HepG2 (cell line): ENCODE results near the gene ITPRIP. TPM values are rescaled to one million over a fixed set of nuclear protein-coding genes. Genes with fewer than 3 reads are reported as not detected.

Source experiments
- ATAC-seq: fragments of 200-7000 bp; cut with Tn5 transposase; 3 replicates; pipeline ENCODE4 v1.9.1; 2020; ENCODE audit warnings: mild to moderate bottlenecking, moderate library complexity
- BruUV-seq: library from RNA; stranded (reverse); fragments of 400-500 nt; replicated peaks from 2 replicates; lab custom pipeline; 2021; lab: Mats Ljungman, UMichigan
- CTCF ChIA-PET: fragments of 300-600 bp; formaldehyde crosslinking; extraction: SDS; loops from one replicate; lab custom pipeline; 2021; ENCODE audit warnings: low total read pairs, inconsistent platforms, low intra/inter-chr PET ratio; lab: Yijun Ruan, JAX
- POLR2A ChIA-PET: fragments of 350-600 bp; sonication (Branson Sonifier 250); formaldehyde crosslinking; loops from one replicate; lab custom pipeline; 2020; ENCODE audit warnings: antibody characterized with exemption, inconsistent platforms; lab: Yijun Ruan, JAX
- DNase-seq: peaks from one replicate; pipeline ENCODE4 v3.0.0-alpha.2; 2015; ENCODE audit warnings: low spot score
- FAIRE-seq: peaks from 3 replicates; lab custom pipeline; 2011; peaks lifted over from hg19 to GRCh38; lab: Jason Lieb, UNC
- H2AFZ ChIP-seq: one replicate; pipeline ENCODE4 v1.6.1; 2011; ENCODE audit warnings: low read length, inconsistent platforms
- H3K27ac ChIP-seq: fragments of 300-600 bp; 3 replicates; pipeline ENCODE4 v1.8.0; 2011; ENCODE audit warnings: mixed run types, mild to moderate bottlenecking, mixed read lengths, low read length, inconsistent platforms; ENCODE audit not compliant: insufficient read depth; ENCODE audit errors: extremely low read length
- H3K27me3 ChIP-seq, 2 experiments: fragments of 200-600 bp in 1 of 2; 2 replicates in 1 of 2; 3 replicates in 1 of 2; pipeline versions ENCODE4 v1.6.0 to v1.8.0; 2011; ENCODE audit warnings: low read length in 2 of 2, mild to moderate bottlenecking in 2 of 2, moderate library complexity in 2 of 2, inconsistent platforms in 1 of 2; ENCODE audit not compliant: insufficient read depth in 2 of 2, control insufficient read depth in 1 of 2
- H3K36me3 ChIP-seq, 2 experiments: fragments of 200-600 bp in 1 of 2; replicated peaks in 1 of 2; 2 replicates in 1 of 2; 3 replicates in 1 of 2; pipeline versions ENCODE4 v1.5.1 to v1.8.0; 2011; ENCODE audit warnings: low read length in 2 of 2, inconsistent platforms in 1 of 2; ENCODE audit not compliant: insufficient read depth in 2 of 2, control insufficient read depth in 1 of 2
- H3K4me1 ChIP-seq: 2 replicates; pipeline ENCODE4 v1.5.1; 2012; ENCODE audit warnings: low read length, inconsistent platforms; ENCODE audit not compliant: insufficient read depth
- H3K4me2 ChIP-seq: 2 replicates; pipeline ENCODE4 v1.6.0; 2011; ENCODE audit warnings: low read depth, low read length, inconsistent platforms
- H3K4me3 ChIP-seq, 3 experiments: fragments of 200-600 bp in 1 of 3; sonication (generic), shearing (Covaris generic) in 1 of 3; replicated peaks in 1 of 3; 2 replicates each; pipeline ENCODE4 v1.5.1; 2011 to 2016; ENCODE audit warnings: low read length in 3 of 3, inconsistent platforms in 2 of 3, low read depth in 2 of 3, mild to moderate bottlenecking in 2 of 3, control low read depth in 1 of 3, mixed read lengths in 1 of 3; ENCODE audit not compliant: insufficient read depth in 1 of 3
- H3K79me2 ChIP-seq: one replicate; pipeline ENCODE4 v1.6.1; 2011; ENCODE audit warnings: low read length, inconsistent platforms; ENCODE audit not compliant: insufficient read depth
- H3K9ac ChIP-seq: 2 replicates; pipeline ENCODE4 v1.6.0; 2011; ENCODE audit warnings: mild to moderate bottlenecking, low read depth, low read length, inconsistent platforms; ENCODE audit not compliant: insufficient read depth
- H3K9me3 ChIP-seq: 2 replicates; pipeline ENCODE4 v1.5.1; 2012; ENCODE audit warnings: mild to moderate bottlenecking, low read length
- H4K20me1 ChIP-seq: 2 replicates; pipeline ENCODE4 v1.6.0; 2011; ENCODE audit warnings: inconsistent platforms, mild to moderate bottlenecking, low read length, moderate library complexity; ENCODE audit not compliant: insufficient read depth
- EHMT2 ChIP-seq: fragments of 200-600 bp; sonication (generic); IDR thresholded peaks from 2 replicates; pipeline ENCODE4 v1.7.0; 2017; ENCODE audit warnings: antibody characterized with exemption, low read depth, low read length, borderline replicate concordance
- HES4 ChIP-seq: sonication (generic); formaldehyde crosslinking; IDR thresholded peaks from 2 replicates; pipeline ENCODE4 v1.9.0; 2021; ENCODE audit warnings: mild to moderate bottlenecking, missing genetic modification reagents, borderline replicate concordance
- MIXL1 ChIP-seq: IDR thresholded peaks from 2 replicates; pipeline ENCODE4 v1.6.1; 2016
- NFKB2 ChIP-seq: sonication (generic); formaldehyde crosslinking; IDR thresholded peaks from 2 replicates; pipeline ENCODE4 v1.4.0; 2020; ENCODE audit warnings: missing genetic modification reagents, borderline replicate concordance
- REPIN1 ChIP-seq: sonication (generic); formaldehyde crosslinking; IDR thresholded peaks from 2 replicates; pipeline ENCODE4 v1.8.0; 2022; ENCODE audit warnings: missing genetic modification reagents, low read depth, mild to moderate bottlenecking, borderline replicate concordance
- SNAPC2 ChIP-seq: sonication (generic); formaldehyde crosslinking; IDR thresholded peaks from 2 replicates; pipeline ENCODE4 v1.8.1; 2022; ENCODE audit warnings: mild to moderate bottlenecking, missing genetic modification reagents
- ZBTB14 ChIP-seq: sonication (generic); formaldehyde crosslinking; IDR thresholded peaks from 2 replicates; pipeline ENCODE4 v1.4.0; 2020; ENCODE audit warnings: missing genetic modification reagents
- ZNF674 ChIP-seq: sonication (generic); formaldehyde crosslinking; IDR thresholded peaks from 2 replicates; pipeline ENCODE4 v1.5.0; 2020; ENCODE audit warnings: low read depth, mild to moderate bottlenecking, missing genetic modification reagents
- ZNF850 ChIP-seq: sonication (generic); formaldehyde crosslinking; conservative IDR thresholded peaks from 2 replicates; pipeline ENCODE4 v1.9.0; 2021; ENCODE audit warnings: mild to moderate bottlenecking, missing genetic modification reagents
- WGBS: methylation state at CpG from one replicate; pipeline ENCODE4 v1.1.6; 2017; ENCODE audit warnings: low lambda C conversion rate; 5-methylcytosine and 5-hydroxymethylcytosine counted together
- in situ Hi-C: cut with HindIII; loops from 2 replicates; pipeline ENCODE4 v1.10.0; 2017; ENCODE audit warnings: low pct_unique_long_range_greater_than_20kb; ENCODE audit not compliant: extremely low pct_ligation_motif_present
- intact Hi-C: fragments of 100-400 bp; cut with micrococcal nuclease; formaldehyde crosslinking; loops from one replicate; pipeline ENCODE4 v1.10.0; 2022; ENCODE audit not compliant: unreplicated experiment
- polyA plus RNA-seq, 8 experiments: library from polyadenylated mRNA; depleted of rRNA in 3 of 8; stranded (reverse) in 7 of 8; unstranded in 1 of 8; fragments of >200 nt; fragmentation: Illumina TruSeq in 4 of 8; extraction: Trizol in 4 of 8; gene quantifications; 2 replicates each; pipeline versions ENCODE4 v1.2.1 to v1.2.3, GENCODE V29; 2011 to 2016; ENCODE audit warnings: low read depth in 4 of 8, missing spikeins in 1 of 8, mixed read lengths in 1 of 8; ENCODE audit not compliant: insufficient read depth in 1 of 8
- total RNA-seq, 5 experiments: library from RNA; depleted of rRNA; stranded (reverse); fragments of >200 nt; fragmentation: Illumina TruSeq; extraction: Trizol; gene quantifications; 2 replicates each; pipeline ENCODE4 v1.2.3, GENCODE V29; 2016; ENCODE audit warnings: low read depth in 1 of 5
- TF ChIP-seq, protein P1 (sequence below): sonication (generic); formaldehyde crosslinking; IDR thresholded peaks from 2 replicates; pipeline ENCODE4 v1.5.0; 2020; ENCODE audit warnings: missing genetic modification reagents
- TF ChIP-seq, protein P2 (sequence below): IDR thresholded peaks from 2 replicates; pipeline ENCODE4 v1.6.1; 2016
- TF ChIP-seq, protein P3 (sequence below): sonication (generic); formaldehyde crosslinking; IDR thresholded peaks from 2 replicates; pipeline ENCODE4 v1.4.0; 2020; ENCODE audit warnings: missing genetic modification reagents, mild to moderate bottlenecking, borderline replicate concordance

The ITPRIP gene
- total and polyA plus RNA-seq, 2 of the 13 experiments (the other 11 are each of a cell fraction or from before 2014, with no cell fraction given), result 1.00 to 2.8 TPM

DNA sequence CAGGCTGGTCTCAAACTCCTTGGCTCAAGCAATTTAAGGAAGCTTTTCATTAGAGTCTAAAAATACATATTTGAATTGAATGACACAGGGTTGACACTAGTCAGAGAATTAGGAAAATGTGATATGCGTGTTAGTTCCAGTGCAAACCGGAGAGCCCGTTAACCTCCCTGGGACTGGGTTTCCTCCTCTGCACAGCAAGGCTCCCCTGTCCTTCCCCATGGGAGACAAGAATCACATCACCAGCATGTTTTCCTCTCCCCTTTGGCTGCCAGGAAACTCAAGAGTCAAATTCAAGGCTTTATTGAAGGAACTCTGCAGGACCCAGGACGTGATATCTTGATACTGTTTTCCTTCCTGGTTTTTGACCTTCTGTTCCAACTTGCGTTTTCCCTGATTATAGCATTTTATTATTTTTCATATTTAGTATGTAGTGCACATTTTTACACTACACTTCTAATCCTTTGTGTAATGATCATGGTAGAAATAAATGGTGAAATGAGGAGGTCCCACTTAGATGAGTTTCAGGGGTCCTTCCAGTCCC, 44.4 kb downstream of the ITPRIP start:
- no peak overlapping the region for H2AFZ ChIP-seq
- DNase-seq (no peak), ATAC-seq (no peak), FAIRE-seq (no peak)
- H3K4me3 ChIP-seq, result no peak overlapping the region
- H3K9me3 ChIP-seq, result no peaks in the 10 kb centered on the region
- no peaks in the 10 kb centered on the region for H3K36me3 ChIP-seq
- H3K79me2 ChIP-seq, result no peaks in the 10 kb centered on the region
- no peak overlapping the region for H3K27ac ChIP-seq
- no peaks in the 10 kb centered on the region for H4K20me1 ChIP-seq
- 80% methylated on average over 5 of the region's 5 CpGs for WGBS
- in situ Hi-C loops, result no loop called here
- H3K27me3 ChIP-seq, result peaks cover 2 to 19% of the 10 kb centered on the region in 2 experiments
- BruUV-seq, result no TSS peak
- intact Hi-C loops, result no loop called here
- H3K4me2 ChIP-seq, result no peak overlapping the region
- H3K4me1 ChIP-seq, result peaks cover 26% of the 10 kb centered on the region
- ChIA-PET CTCF (no interaction called here), POLR2A (no interaction called here)
- H3K9ac ChIP-seq, result no peak overlapping the region
- no peak for TF ChIP-seq NFKB2
- no peak for TF ChIP-seq ZNF674 (CRISPR knock-in tag)
- no peak for TF ChIP-seq SNAPC2 (CRISPR knock-in tag)
- TF ChIP-seq, protein P1, sequence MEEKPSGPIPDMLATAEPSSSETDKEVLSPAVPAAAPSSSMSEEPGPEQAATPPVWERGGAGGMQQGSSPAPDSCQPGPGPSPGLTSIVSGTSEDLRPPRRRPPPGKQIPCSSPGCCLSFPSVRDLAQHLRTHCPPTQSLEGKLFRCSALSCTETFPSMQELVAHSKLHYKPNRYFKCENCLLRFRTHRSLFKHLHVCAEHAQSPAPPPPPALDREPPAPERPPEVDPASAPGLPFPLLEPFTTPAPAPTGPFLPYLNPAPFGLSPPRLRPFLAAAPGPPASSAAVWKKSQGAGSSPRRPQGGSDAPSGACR (CRISPR knock-in tag), result no peak
- no peak for TF ChIP-seq ZBTB14 (CRISPR knock-in tag)
- TF ChIP-seq MIXL1 (CRISPR knock-in tag), result no peak

DNA sequence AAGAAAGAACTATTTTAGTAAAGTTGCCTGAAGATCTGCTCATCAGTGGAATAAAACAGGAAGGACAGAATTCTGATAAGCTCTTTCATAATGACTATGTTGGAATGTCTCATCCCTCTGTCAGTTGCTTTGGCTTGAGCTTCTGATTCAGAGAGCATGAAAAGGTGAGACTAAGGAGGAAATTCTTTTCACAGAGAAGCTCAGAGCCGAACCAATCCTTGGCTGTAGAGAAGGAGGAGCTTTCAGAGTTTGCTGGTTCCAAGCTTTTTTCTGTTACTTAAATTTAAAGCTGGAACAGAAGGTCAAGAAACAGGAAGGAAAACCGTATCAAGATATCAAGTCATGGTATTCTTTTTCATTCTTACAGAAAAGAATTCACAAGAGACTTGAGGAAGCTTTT, 45.3 kb downstream of the ITPRIP start:
- Histone ChIP-seq H3K27ac (no peak overlapping the region), H3K4me1 (peaks cover 34% of the 10 kb centered on the region), H3K27me3 (peaks cover 2 to 18% of the 10 kb centered on the region in 2 experiments), H3K4me2 (no peak overlapping the region), H3K36me3 (no peaks in the 10 kb centered on the region), H3K79me2 (no peaks in the 10 kb centered on the region), H3K9me3 (no peaks in the 10 kb centered on the region), H2AFZ (no peak overlapping the region), H3K9ac (no peak overlapping the region), H4K20me1 (no peaks in the 10 kb centered on the region), H3K4me3 (no peak overlapping the region)
- in situ Hi-C loops (no loop called here), intact Hi-C loops (no loop called here)
- POLR2A ChIA-PET, result interaction anchor here (1.1 kb wide), 1 partner anchor 18 kb away, joined by 3 read pairs; no protein-coding TSS in a partner anchor
- CTCF ChIA-PET, result interaction anchor here (3.4 kb wide), 1 partner anchor 18 kb away, joined by 27 read pairs; no protein-coding TSS in a partner anchor
- DNase-seq (no peak), ATAC-seq (no peak), FAIRE-seq (no peak)
- BruUV-seq, result no TSS peak
- 50% methylated on average over 2 of the region's 2 CpGs for WGBS
- TF ChIP-seq, protein P2, sequence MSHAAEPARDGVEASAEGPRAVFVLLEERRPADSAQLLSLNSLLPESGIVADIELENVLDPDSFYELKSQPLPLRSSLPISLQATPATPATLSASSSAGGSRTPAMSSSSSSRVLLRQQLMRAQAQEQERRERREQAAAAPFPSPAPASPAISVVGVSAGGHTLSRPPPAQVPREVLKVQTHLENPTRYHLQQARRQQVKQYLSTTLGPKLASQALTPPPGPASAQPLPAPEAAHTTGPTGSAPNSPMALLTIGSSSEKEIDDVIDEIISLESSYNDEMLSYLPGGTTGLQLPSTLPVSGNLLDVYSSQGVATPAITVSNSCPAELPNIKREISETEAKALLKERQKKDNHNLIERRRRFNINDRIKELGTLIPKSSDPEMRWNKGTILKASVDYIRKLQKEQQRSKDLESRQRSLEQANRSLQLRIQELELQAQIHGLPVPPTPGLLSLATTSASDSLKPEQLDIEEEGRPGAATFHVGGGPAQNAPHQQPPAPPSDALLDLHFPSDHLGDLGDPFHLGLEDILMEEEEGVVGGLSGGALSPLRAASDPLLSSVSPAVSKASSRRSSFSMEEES (CRISPR knock-in tag), result no peak
- no peak for TF ChIP-seq ZNF850
- no peak for TF ChIP-seq HES4
- TF ChIP-seq EHMT2, result no peak
- TF ChIP-seq REPIN1, result no peak
- TF ChIP-seq, protein P3, sequence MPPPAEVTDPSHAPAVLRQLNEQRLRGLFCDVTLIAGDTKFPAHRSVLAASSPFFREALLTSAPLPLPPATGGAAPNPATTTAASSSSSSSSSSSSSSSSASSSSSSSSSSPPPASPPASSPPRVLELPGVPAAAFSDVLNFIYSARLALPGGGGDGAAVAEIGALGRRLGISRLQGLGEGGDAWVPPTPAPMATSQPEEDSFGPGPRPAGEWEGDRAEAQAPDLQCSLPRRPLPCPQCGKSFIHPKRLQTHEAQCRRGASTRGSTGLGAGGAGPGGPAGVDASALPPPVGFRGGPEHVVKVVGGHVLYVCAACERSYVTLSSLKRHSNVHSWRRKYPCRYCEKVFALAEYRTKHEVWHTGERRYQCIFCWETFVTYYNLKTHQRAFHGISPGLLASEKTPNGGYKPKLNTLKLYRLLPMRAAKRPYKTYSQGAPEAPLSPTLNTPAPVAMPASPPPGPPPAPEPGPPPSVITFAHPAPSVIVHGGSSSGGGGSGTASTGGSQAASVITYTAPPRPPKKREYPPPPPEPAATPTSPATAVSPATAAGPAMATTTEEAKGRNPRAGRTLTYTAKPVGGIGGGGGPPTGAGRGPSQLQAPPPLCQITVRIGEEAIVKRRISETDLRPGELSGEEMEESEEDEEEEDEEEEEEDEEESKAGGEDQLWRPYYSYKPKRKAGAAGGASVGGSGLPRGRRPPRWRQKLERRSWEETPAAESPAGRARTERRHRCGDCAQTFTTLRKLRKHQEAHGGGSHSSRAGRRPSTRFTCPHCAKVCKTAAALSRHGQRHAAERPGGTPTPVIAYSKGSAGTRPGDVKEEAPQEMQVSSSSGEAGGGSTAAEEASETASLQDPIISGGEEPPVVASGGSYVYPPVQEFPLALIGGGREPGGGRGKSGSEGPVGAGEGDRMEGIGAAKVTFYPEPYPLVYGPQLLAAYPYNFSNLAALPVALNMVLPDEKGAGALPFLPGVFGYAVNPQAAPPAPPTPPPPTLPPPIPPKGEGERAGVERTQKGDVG (CRISPR knock-in tag), result no peak
